ENCODE data around the gene METTL2B. TPM values are rescaled to one million over a fixed set of nuclear protein-coding genes. Genes with fewer than 3 reads are reported as not detected.

METTL2B gene
- total RNA-seq, 1 donor from 2014 or later, result 50.1 TPM

DNA sequence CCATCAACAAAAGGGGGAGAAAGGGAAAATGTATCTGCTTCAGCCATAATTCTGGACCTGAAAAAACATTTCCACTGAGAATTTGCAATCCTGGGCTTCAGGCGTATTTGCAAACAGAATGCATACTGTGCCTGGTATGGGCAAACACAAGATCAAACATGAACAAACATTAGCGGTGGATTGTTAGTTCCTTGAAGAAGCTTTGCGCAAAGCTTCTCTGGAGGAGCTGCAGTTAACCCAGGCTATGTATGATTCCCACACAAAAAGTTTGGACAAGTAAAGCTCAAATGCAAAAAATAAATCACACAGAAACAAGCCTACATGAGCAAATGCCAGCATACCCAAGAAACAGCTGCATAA, 41.2 kb upstream of the METTL2B start:
- Histone ChIP-seq H4K20me1 (ENCODE audit: low read depth) (no peaks in the 10 kb centered on the region), H3K4me2 (no peak overlapping the region), H3K79me2 (ENCODE audit: low read depth) (no peaks in the 10 kb centered on the region), H3F3A (ENCODE audit: low read depth) (peaks cover 8% of the 10 kb centered on the region), H2AFZ (replicated peaks) (no peak overlapping the region), H3K27me3 (no peaks in the 10 kb centered on the region), H3K9me3 (ENCODE audit: low read depth) (no peaks in the 10 kb centered on the region), H3K9ac (no peak overlapping the region), H3K4me1 (peaks cover 11% of the 10 kb centered on the region), H3K27ac (no peak overlapping the region), H3K4me3 (no peak overlapping the region), H3K36me3 (no peaks in the 10 kb centered on the region)
- H3K27me3 Mint-ChIP-seq (ENCODE audit: insufficient read depth, low read depth), result peaks cover 11% of the 10 kb centered on the region
- TF ChIP-seq EZH2phosphoT487 (IDR thresholded peaks at IDR 0.05), result no peak
- TF ChIP-seq, protein P1, sequence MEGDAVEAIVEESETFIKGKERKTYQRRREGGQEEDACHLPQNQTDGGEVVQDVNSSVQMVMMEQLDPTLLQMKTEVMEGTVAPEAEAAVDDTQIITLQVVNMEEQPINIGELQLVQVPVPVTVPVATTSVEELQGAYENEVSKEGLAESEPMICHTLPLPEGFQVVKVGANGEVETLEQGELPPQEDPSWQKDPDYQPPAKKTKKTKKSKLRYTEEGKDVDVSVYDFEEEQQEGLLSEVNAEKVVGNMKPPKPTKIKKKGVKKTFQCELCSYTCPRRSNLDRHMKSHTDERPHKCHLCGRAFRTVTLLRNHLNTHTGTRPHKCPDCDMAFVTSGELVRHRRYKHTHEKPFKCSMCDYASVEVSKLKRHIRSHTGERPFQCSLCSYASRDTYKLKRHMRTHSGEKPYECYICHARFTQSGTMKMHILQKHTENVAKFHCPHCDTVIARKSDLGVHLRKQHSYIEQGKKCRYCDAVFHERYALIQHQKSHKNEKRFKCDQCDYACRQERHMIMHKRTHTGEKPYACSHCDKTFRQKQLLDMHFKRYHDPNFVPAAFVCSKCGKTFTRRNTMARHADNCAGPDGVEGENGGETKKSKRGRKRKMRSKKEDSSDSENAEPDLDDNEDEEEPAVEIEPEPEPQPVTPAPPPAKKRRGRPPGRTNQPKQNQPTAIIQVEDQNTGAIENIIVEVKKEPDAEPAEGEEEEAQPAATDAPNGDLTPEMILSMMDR (IDR thresholded peaks at IDR 0.05), result no peak
- no peak for TF ChIP-seq EZH2 (IDR thresholded peaks at IDR 0.05)
- no peak overlapping the region for H3K4me3 Mint-ChIP-seq
- H3K4me1 Mint-ChIP-seq, result peaks cover 10% of the 10 kb centered on the region
- no peak overlapping the region for H3K27ac Mint-ChIP-seq
- no peaks in the 10 kb centered on the region for H3K36me3 Mint-ChIP-seq
- no peak for DNase-seq (ENCODE audit: low spot score)
- no peaks in the 10 kb centered on the region for H3K9me3 Mint-ChIP-seq

DNA sequence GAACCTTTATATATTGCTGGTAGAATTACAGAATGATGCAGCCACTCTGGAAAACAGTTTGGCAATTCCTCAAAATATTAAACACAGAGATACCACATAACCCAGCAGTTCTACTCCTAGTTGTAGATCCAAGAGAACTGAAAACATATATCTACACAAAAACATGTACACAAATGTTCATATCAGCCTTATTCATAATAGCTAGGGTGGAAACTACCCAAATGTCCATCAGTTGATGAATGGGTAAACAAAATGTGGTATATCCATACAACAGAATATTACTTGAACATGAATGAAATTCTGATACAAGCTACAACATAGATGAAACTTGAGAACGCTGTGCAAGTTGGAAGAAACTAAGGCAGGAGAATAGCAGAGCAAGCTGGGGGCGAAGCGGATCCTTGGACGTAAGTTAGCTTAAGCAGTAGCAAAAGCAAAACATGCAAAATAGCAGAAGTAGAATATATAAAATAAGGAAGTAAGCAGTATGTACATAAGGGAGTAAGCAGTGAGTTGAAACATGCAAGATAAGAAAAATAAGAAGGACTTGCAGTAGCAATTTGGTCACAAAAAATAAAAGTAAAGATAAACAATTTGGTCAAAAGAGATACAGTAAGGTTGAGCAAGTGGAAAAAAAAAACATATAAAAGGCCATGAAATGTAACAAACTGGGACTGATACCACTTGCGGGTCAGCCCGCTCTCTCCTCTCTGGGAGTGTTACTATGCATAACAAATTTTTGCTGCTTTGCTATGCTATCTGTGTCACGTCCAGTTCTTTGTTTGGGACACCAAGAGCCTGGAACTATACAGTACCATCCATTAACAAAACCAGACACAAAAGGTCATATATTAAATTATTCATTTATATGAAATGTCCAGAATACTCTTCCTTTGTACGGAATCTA, 38.9 kb upstream of the METTL2B start:
- Histone ChIP-seq H4K20me1 (ENCODE audit: low read depth) (no peaks in the 10 kb centered on the region), H3K4me1 (no peaks in the 10 kb centered on the region), H3K36me3 (no peaks in the 10 kb centered on the region), H3K4me3 (no peak overlapping the region), H2AFZ (replicated peaks) (no peak overlapping the region), H3F3A (ENCODE audit: low read depth) (no peaks in the 10 kb centered on the region), H3K79me2 (ENCODE audit: low read depth) (no peaks in the 10 kb centered on the region), H3K27me3 (no peaks in the 10 kb centered on the region), H3K4me2 (no peak overlapping the region), H3K27ac (no peak overlapping the region), H3K9me3 (ENCODE audit: low read depth) (no peaks in the 10 kb centered on the region), H3K9ac (no peak overlapping the region)
- no peak for DNase-seq (ENCODE audit: low spot score)
- TF ChIP-seq, protein P1 (IDR thresholded peaks at IDR 0.05), result no peak
- TF ChIP-seq EZH2phosphoT487 (IDR thresholded peaks at IDR 0.05), result no peak
- no peak for TF ChIP-seq EZH2 (IDR thresholded peaks at IDR 0.05)
- Mint-ChIP-seq H3K4me3 (no peak overlapping the region), H3K9me3 (no peaks in the 10 kb centered on the region), H3K4me1 (no peaks in the 10 kb centered on the region), H3K27ac (no peak overlapping the region), H3K27me3 (ENCODE audit: insufficient read depth, low read depth) (peaks cover 9% of the 10 kb centered on the region), H3K36me3 (no peaks in the 10 kb centered on the region)

DNA sequence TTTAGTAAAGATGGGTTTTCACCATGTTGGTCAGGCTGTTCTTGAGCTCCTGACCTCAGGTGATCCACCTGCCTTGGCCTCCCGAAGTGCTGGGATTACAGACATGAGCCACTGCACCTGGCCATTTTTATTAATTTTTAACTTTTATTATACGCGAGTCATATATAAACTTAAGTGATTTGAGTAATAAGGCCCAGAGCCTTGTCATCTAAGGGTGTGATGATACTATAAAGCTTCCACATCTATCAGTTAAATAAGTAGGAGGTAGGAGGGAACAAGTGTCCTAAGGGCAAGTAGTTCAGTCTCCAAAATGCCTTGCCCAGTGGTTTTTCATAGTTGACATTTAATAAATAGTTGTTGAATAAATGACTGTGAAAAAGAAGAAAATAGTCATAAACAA, 34.2 kb upstream of the METTL2B start:
- peaks cover 5% of the 10 kb centered on the region for H3K27me3 Mint-ChIP-seq (ENCODE audit: insufficient read depth, low read depth)

More for the DNA sequence above, 34.2 kb upstream of the METTL2B start:
- Mint-ChIP-seq H3K27ac (no peak overlapping the region), H3K36me3 (no peaks in the 10 kb centered on the region), H3K9me3 (no peaks in the 10 kb centered on the region), H3K4me3 (no peak overlapping the region), H3K4me1 (no peaks in the 10 kb centered on the region)
- Histone ChIP-seq H3K9me3 (ENCODE audit: low read depth) (no peaks in the 10 kb centered on the region), H3K4me1 (no peaks in the 10 kb centered on the region), H3K27me3 (no peaks in the 10 kb centered on the region), H3K4me2 (no peak overlapping the region), H3K36me3 (no peaks in the 10 kb centered on the region), H3K79me2 (ENCODE audit: low read depth) (no peaks in the 10 kb centered on the region), H3K9ac (no peak overlapping the region), H4K20me1 (ENCODE audit: low read depth) (no peaks in the 10 kb centered on the region), H3K27ac (no peak overlapping the region), H2AFZ (replicated peaks) (no peak overlapping the region), H3F3A (ENCODE audit: low read depth) (no peaks in the 10 kb centered on the region), H3K4me3 (no peak overlapping the region)
- TF ChIP-seq EZH2phosphoT487 (IDR thresholded peaks at IDR 0.05) (no peak), EZH2 (IDR thresholded peaks at IDR 0.05) (no peak)
- TF ChIP-seq, protein P1 (IDR thresholded peaks at IDR 0.05), result no peak
- DNase-seq (ENCODE audit: low spot score), result no peak

Data from neural progenitor cell (in vitro differentiated cells).